Raji (cell line): Measurements from ENCODE around the gene DTNB.

Experiments used
- POLR2A ChIP-seq: IDR thresholded peaks from 2 replicates; pipeline ENCODE4 v1.6.1; 2011; ENCODE audit warnings: low read depth, low read length, control low read depth; ENCODE audit not compliant: insufficient read depth

The DTNB gene

DNA sequence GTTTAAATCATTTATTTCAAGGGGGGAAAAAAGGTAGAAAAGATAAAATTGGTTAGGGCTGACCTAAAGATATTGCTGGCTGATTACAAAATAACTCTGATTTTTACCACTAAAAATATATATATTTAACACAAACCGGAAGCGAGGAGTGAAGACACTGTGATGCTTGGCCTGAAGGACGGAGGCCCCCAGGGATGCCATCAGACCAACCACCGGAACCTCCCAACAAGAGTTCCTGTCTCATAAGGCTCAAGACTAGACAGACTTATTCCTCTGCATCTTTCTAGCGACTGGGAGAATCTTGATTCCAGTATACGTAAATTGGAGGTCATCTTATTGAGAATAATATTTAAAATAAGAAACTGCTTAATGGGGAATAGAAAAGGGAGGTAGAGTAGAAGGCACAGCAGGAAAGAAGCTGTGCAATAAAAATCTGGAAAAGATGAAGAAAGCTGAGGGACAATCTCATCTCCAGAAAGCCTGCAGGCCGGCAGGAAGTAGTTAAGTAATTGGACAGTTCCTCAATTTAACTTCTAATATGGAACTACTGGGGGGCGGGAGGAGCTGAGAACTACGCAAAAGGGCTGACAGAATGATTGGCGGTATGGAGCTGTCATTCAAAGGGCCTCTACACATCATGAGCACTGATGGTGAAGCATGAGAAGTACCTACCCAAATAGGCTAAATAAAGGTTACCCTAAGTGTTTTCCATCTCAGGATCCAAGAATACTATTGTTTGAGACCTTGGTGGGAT lies 91.1 kb downstream of the DTNB start:
- no peak for TF ChIP-seq POLR2A

DNA sequence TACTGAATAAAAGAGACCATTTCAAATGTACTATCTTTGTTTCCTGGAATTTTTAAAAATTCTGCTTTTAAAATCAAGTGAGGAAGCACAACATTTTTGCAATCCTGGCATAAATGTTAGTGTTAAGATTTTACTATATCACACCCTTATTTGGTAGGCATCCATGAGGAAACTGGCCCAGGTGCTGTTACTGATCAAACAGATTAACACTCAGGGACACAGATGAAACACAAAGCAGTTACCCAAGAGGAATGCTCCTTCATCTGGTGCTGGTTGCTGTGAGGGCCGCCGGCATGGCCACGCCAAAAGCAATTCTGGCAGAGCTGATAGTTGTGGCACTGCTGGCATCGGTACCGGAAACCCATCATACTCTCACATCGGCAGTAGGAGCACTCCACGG lies 96.8 kb downstream of the DTNB start:
- no peak for TF ChIP-seq POLR2A

DNA sequence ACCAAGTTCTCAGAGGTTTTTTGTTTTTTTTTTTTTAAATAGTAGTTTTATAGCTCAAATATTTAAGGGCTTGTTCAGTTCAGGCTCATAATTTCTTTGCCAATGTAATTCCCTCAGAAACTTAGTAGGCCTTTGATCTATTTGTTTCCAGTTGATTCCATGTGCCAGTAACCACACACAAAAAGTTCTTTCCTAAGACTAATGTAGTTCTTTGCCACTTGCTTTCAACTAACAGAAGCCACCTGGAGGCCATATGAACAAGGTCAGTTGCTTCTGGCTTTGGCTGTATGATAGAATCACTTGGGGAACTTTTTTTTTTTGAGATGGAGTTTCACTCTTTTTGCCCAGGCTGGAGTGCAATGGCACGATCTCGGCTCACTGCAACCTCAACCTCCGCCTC lies 100.7 kb downstream of the DTNB start:
- TF ChIP-seq POLR2A: no peak

DNA sequence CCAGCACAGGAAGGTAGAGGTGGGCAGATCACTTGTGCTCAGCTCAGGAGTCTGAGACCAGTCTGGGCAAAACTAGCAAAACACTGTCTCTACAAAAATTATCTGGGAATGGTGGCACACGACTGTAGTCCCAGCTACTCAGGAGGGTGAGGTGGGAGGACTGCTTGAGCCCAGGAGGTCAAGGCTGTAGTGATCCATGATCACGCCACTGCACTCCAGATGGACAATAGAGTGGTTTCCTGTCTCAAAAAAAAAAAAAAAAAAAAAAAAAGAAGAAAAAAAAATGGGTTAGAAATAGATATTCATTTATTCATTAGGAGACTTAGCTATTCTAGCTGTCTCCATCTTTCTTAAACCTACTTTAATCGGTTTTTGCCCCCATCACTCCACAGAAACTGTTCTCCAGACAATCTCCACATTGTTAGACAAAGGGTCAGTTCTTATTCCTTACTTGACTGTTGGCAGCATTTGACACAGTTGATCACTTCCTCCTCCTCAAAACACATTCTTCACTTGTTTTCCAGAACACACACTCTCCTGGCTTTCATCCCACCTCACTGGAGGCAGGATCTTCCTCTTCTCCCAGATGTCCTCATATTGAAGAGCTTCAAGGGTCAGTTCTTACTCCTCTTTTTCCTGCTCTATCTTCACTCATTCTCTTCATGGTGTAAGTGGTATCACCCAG lies 103.1 kb downstream of the DTNB start:
- no peak for TF ChIP-seq POLR2A

DNA sequence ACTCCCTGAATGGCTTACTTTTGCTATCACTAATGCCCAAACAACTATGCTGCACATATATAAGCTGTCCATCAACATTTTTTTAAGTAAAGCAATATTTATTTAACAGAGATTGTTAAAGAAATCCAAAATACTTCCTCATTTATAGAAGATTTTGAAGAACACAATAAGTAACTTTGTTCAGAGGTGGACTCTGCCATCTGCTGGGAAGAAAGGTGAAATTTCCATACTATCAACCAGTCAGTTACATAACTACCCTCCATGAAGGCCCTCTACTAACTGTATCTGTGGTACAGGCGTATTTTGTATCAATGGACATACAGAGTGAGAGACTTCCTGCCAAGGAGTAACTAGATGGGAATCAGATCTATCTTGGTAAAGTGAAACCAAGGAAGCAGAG lies 106.0 kb downstream of the DTNB start:
- no peak for TF ChIP-seq POLR2A

DNA sequence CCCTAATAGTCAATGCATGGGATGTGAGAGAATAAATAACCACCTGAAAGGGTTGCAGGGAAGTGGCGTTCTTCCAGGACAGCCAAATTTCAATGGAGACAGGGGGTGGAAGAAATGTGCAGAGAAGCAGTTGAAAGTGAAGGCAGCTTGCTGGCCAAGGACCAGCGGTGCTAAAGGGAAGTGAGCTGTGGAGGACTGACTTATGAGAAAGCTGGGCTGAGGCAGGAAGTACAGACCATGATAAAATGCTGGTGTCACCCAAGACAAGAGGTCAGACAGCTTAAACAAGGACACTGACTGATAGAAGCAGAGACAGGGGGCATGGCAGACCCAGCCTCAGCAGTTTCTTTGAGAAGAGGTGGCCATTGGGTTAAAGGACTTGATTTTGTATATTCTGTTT lies 106.7 kb downstream of the DTNB start:
- TF ChIP-seq POLR2A: no peak

DNA sequence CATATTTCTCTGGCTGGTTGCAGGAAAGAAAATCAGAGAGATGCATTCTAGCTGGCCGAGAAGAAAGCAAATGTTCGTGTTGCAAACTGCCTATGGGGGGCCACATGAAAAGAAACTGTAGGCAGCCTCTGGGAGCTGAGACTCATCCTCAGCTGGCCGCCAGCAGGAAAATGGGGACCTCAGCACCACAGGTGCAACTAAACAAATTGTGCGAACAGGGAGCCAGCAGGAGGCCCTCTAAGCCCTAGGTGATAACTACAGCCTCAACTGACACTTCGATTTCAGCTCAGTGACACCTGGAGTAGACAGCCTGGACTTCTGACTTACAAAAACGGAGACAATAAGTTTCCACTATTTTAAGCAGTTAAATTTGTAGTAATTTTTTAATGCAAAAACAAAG lies 107.3 kb downstream of the DTNB start:
- TF ChIP-seq POLR2A: no peak

DNA sequence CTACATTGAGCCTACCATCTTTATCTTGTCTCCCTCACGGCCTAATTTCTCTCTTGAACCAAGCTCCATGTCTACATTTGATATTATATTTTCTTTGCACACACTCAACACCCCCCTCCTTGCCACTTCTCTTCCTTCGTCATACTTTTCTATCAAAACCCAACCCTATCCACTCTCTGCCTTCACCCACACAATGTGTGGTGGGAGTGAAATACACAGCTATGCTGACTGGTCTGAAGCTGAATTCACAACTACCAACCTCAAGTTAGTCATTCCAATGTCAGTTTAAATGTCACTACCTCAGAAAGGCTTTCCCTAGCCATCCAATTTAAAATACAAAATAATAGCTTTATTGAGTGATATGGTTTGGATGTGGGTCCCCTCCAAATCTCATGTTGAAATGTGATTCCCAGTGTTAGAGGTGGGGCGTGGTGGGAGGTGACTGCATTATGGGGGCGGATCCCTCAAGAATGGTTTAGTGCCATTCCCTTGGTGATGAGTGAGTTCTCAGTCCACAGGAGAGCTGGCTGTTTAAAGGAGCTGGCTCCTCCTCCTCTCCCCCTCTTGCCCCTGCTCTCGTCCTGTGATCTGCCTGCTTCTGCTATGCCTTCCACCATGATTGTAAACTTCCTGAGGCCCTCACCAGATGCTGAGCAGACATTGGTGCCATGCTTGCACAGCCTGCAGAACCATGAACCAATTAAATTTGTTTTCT lies 112.1 kb downstream of the DTNB start:
- TF ChIP-seq POLR2A: no peak

DNA sequence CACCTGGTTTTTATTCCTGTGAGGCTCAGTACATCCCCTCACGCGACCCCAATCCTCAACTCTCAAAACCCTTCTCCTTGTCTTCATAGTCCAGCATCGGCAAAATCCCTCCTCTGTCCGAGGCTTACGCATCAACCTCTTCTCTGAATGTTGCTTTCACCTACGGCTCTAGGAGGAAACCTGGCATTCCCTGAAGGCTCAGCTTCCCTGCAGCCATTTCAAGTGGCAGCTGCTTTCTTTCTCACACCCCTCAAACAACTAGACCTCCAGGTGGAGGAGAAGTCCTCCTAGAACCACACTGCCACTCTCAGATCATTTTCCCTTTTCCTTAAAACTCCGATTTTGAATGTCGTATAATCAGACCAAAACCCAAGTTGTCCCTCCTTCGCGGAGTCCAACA lies 114.2 kb downstream of the DTNB start:
- no peak for TF ChIP-seq POLR2A

DNA sequence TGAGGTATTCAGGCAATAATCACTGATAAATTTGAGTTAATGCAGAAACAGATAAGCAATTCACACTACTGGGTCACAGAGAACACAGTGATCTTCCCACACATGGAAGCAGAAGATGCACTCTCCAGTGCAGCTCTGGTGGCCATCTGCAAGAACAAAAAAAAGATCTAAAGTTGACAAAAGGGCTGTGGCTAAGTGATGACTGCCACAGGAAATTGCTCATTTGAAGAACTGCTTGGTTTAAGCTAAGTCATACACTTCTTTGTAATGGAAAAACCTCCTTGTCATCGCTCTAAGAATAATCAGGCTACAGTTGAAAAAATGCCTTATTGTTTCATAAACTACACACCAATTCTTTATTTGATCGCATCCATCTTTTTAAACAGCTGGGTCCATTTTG lies 115.1 kb downstream of the DTNB start:
- no peak for TF ChIP-seq POLR2A

DNA sequence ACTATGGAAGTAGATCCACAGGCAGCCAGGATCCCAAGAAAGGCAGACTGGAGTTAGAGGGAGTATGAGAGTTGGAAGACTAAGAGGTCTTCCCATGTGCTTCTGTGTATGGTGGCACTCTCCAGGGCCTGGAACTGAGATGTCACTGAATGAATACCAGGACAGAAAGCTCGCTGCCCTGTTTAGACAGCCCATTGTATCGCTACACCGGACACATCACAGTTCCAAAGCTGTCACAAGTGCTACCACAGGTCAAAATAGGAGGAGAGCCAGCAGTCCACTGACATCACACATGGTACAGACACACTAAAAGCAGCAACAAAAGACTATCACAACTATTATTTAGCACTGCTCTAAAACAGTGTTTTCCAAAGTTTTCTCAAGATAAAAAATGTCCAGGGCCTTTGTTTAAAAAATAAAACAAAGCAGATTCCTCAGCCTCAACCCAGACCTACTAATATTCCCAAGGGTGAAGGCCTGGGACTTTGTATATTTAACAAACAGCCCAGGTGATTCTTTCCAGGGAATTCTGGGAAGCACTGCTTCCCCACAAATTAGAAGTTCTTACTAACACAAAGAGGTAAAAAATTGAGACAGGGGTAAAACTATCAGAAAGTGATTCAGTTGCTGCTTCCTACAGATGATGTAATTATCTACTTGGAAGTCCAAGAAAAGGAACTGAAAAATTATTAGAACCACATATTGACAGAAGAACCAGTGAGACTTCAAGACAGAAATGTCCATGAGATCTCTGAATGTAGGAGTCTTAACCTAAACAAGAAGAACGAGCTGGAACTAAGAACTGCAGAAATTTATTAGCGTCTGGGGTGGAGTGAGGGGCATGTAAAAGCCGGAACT lies 116.0 kb downstream of the DTNB start:
- no peak for TF ChIP-seq POLR2A

DNA sequence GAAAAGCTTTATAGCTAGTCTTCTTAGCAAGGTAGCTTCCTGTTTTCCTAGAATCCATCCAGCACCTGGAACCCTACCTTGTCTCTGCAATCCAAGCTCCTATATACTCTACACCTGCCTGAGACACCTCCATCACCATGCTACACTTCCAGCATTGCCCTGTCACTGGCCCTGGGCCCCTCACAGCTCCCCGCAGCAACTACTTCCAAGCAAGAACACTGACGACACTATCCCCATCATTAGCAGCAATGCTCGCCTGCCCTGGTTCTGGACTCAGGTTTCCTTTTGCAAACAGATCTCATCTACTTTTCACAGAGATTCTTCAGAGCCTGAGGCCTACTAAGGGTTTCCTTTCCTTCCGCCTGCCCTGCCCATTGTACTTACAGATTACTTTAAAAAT lies 121.1 kb downstream of the DTNB start:
- TF ChIP-seq POLR2A: no peak

DNA sequence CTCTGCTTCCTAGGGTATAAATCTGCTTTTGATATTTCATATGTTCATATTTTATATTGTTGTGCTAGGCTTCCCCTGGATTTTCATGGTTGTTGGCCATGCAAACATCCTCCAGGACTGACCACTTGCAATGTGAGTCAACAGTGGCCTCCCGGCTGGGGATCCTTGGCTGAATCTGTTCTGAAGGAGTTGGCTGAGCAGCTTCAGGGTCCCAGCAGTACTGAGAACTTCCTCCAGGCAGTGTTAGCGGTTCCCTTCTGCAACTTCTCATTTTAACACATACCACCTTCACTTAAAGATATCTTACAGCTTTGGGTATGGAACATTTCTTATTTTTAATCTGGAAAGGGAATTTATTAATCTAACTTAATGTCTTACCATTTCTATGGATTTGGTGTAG lies 122.1 kb downstream of the DTNB start:
- TF ChIP-seq POLR2A: no peak

DNA sequence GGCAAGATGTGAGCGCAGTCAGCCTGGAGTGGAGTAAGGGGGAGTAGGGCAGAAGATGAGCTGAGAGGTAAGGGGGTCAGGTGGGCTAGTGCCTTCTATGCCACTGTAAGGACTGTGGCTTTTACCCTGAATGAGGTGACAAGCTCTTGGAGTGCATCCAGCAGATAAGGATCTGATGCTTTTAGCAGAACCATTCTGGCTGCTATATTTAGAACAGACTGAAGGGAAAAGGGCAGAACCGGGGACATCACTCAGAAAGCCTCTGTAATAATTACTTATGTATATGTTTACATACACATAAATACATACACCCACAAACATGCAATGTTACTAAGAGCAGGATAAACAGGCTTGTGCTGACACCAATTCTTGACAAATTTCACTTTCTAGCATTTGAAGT lies 124.8 kb downstream of the DTNB start:
- no peak for TF ChIP-seq POLR2A

DNA sequence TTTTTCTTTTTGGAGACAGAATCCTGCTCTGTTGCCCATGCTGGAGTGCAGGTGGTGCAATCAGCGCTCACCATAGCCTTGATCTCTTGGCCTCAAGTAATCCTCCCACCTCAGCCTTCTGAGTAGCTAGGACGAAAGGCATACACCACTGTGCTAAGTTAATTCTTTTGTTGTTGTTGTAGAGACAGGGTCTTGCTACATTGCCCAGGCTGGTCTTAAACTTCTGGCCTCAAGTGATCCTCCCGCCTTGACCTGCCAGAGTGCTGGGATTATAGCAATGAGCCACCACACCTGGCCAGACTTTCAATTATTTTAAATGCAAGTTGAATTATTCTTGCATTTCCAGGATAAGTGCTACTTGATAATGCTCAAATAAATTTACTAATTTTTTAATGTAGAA lies 126.5 kb downstream of the DTNB start:
- no peak for TF ChIP-seq POLR2A

DNA sequence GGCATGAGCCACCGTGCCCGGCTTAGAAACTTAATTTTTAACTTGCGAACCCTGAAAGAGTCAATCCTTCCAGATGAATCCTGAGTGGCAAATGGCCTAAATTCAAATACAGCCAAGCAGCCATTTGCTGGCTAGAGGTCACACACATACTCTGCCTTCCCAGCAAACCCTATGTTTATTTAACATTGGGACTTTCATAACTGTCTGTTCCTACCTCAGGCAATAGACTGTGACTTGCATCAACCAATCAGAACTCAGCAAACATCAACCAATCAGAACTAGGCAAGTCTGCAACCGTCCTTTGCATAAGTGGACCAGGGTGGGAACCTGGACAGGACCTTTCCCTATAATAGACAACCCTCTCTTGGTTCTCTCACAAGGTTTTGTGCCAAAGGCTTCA lies 127.5 kb downstream of the DTNB start:
- TF ChIP-seq POLR2A: no peak

DNA sequence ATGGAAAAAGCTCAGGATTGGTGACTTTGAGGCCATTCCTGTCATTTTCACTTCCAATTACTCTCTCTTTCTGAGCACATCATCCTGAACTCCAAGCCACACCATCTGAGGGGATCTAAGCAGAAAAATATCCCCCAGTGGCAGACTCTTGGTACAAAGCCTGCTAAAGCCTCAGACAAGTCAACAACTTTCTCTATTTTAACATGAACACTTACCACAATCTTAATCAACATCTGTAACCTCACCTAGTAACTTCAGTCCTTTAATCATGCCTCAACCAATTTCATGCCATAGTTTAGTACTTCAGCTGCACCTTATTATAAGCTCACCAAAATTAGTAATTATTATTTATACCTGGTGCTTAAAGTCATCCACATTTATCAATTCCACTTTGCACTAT lies 128.9 kb downstream of the DTNB start:
- TF ChIP-seq POLR2A: no peak
